ENCODE results near the gene IGSF3. TPM values are rescaled to one million over a fixed set of nuclear protein-coding genes. Genes with fewer than 3 reads are reported as not detected.
"Not testable (repeated sequence)": the region's sequence is repeated elsewhere in the genome, so short reads cannot be mapped to it uniquely, and the experiment has no call there.

IGSF3 gene
- total and polyA plus RNA-seq, 9 donors, result 0.38 to 2.1 (median 1.0) TPM

- H3K4me3 ChIP-seq; H3K9me3 ChIP-seq; H3K4me1 ChIP-seq (ENCODE audit: insufficient read depth); H3K27me3 ChIP-seq; H3K36me3 ChIP-seq; intact Hi-C loops (cut with DNase I); DNase-seq; H3K27ac ChIP-seq: not testable (repeated sequence)
- 66 to 74% (median 70%) methylated on average over 2 of the region's 2 CpGs for WGBS, 3 donors
Measured at GRCh38 chr1:116597388-116597787, 70.1 kb downstream of the IGSF3 start.

- H3K27ac ChIP-seq; H3K4me3 ChIP-seq; H3K9me3 ChIP-seq; intact Hi-C loops (cut with DNase I); DNase-seq; H3K4me1 ChIP-seq (ENCODE audit: insufficient read depth); H3K36me3 ChIP-seq; H3K27me3 ChIP-seq: not testable (repeated sequence)
- WGBS, 3 donors, result 54 to 70% (median 67%) methylated on average over 5 of the region's 5 CpGs
Measured at GRCh38 chr1:116596742-116597307, 70.7 kb downstream of the IGSF3 start.

DNA sequence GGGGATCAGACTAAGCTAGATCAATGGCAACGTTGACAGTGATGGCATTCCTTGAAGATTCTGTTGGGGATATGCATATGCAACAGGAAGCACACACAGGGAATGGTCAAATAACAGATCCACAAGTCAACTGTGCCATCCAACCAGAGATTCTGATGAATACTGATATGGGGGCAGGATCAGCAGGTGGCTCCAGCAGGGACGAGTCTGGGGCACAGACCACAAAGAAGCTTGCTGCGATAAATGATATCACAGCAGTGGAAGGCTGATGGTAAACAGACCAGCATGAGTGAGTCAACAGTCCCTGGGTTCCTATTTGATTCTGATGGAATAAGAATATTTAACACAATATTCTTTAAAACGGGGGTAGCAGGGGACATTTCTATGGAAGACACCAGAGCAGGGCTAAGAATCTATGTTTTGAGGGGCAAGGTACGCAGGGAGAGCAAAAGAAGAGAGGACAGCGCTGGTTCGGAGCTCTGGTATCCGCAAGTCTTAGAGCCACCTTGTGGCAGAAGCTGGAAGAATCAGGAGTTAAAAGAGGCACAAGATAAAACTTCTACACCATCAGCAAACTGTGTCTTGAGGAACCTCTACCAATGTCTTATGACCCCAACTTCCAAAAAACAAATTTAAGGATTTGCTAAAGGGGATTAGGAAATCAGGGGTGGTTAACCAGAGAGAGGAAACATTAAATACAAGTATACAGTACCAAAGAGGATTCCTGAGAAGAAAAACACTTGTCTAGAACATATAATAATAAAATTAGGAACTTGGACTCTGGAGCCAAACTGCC, 71.4 kb downstream of the IGSF3 start:
- H3K27me3 ChIP-seq; H3K36me3 ChIP-seq; intact Hi-C loops (cut with DNase I); H3K9me3 ChIP-seq; H3K27ac ChIP-seq; H3K4me1 ChIP-seq (ENCODE audit: insufficient read depth); H3K4me3 ChIP-seq: not testable (repeated sequence)
- TF ChIP-seq, protein P1, sequence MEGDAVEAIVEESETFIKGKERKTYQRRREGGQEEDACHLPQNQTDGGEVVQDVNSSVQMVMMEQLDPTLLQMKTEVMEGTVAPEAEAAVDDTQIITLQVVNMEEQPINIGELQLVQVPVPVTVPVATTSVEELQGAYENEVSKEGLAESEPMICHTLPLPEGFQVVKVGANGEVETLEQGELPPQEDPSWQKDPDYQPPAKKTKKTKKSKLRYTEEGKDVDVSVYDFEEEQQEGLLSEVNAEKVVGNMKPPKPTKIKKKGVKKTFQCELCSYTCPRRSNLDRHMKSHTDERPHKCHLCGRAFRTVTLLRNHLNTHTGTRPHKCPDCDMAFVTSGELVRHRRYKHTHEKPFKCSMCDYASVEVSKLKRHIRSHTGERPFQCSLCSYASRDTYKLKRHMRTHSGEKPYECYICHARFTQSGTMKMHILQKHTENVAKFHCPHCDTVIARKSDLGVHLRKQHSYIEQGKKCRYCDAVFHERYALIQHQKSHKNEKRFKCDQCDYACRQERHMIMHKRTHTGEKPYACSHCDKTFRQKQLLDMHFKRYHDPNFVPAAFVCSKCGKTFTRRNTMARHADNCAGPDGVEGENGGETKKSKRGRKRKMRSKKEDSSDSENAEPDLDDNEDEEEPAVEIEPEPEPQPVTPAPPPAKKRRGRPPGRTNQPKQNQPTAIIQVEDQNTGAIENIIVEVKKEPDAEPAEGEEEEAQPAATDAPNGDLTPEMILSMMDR (IDR thresholded peaks at IDR 0.05), result peak in 2 of 3 donors; percentile 12 to 13
- 13 to 22% (median 20%) methylated on average over 8 of the region's 8 CpGs for WGBS, 3 donors
- peak in 1 of 5 donors; percentile 36 for DNase-seq

- H3K4me1 ChIP-seq (ENCODE audit: insufficient read depth); H3K27me3 ChIP-seq; intact Hi-C loops (cut with DNase I); DNase-seq; H3K9me3 ChIP-seq; H3K4me3 ChIP-seq; H3K36me3 ChIP-seq; H3K27ac ChIP-seq: not testable (repeated sequence)
- WGBS, 3 donors, result 74 to 80% (median 80%) methylated on average over 4 of the region's 4 CpGs
Measured at GRCh38 chr1:116595065-116595840, 72.3 kb downstream of the IGSF3 start.

DNA sequence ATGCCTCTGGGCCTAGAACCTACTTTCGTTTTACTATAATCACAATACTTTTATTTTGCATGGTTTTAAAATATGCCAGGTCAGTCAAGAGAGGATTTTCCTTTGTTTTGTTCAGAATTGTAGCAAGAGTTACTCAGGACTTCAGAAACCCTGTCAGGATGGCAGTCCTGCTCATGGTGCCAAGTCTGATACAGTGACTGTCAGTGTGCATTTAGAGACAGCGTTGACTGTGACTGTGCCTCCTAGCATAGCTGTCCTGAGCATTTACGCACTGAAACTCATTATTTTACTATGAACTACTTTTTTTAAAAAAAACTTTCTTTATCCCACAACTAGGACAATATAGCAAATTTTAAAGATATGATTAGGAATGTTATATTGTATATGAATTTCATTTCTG, 73.6 kb downstream of the IGSF3 start:
- H3K27me3 ChIP-seq; intact Hi-C loops (cut with DNase I): not testable (repeated sequence)

GRCh38 chr1:116593401-116593800, 74.1 kb downstream of the IGSF3 start:
- intact Hi-C loops (cut with DNase I); H3K4me3 ChIP-seq; H3K9me3 ChIP-seq; DNase-seq; H3K27ac ChIP-seq; H3K4me1 ChIP-seq (ENCODE audit: insufficient read depth); H3K36me3 ChIP-seq; H3K27me3 ChIP-seq: not testable (repeated sequence)
- WGBS, 3 donors, result 89 to 99% (median 91%) methylated on average over 3 to 4 of the region's 5 CpGs

More for the DNA sequence above, 73.6 kb downstream of the IGSF3 start:
- H3K27ac ChIP-seq; H3K36me3 ChIP-seq; H3K4me3 ChIP-seq; H3K9me3 ChIP-seq; H3K4me1 ChIP-seq (ENCODE audit: insufficient read depth); DNase-seq: not testable (repeated sequence)
- WGBS, 3 donors, result 94 to 97% (median 95%) methylated on average over 3 of the region's 3 CpGs

DNA sequence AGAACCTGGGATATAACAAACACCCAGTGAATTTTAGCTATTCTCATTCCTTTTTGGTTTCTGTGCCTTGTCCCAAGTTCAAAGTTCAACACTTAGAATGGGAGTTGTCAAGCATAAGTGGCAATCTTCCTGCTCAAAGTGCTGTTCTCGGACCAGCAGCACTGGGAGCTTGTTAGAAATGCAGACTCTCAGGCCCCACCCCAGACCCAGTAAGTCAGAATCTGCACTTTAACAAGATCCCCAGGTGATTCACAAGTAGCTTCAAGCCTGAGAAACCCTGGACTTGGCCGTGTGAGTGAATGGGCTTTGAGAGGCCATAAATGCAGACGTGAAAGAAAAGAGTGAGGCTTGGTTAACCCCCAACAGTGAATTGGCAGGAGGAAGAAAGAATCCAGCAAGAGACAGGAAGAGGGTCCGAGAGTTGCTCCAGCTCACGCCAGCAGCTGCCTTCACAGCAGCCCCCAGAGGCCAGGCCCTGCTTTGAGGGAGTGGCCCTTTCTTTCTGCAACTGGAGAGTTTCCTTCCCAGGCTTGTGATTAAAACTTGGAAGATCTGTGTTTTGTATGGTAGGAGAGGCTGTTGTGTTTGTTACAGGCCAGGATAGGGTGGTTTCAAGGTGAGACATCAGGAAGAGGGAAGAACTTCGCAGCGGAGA, 75.5 kb downstream of the IGSF3 start:
- H3K4me1 ChIP-seq (ENCODE audit: insufficient read depth); H3K36me3 ChIP-seq; H3K27ac ChIP-seq; intact Hi-C loops (cut with DNase I); H3K27me3 ChIP-seq; H3K9me3 ChIP-seq; DNase-seq; H3K4me3 ChIP-seq: not testable (repeated sequence)
- WGBS, 3 donors, result 79 to 86% (median 80%) methylated on average over 5 to 7 of the region's 7 CpGs

- DNase-seq; H3K4me3 ChIP-seq; H3K27me3 ChIP-seq; H3K36me3 ChIP-seq; H3K27ac ChIP-seq; intact Hi-C loops (cut with DNase I); H3K4me1 ChIP-seq (ENCODE audit: insufficient read depth); H3K9me3 ChIP-seq: not testable (repeated sequence)
- 69 to 87% (median 81%) methylated on average over 2 to 5 of the region's 10 CpGs for WGBS, 3 donors
Measured at GRCh38 chr1:116591006-116591950, 76.3 kb downstream of the IGSF3 start.

DNA sequence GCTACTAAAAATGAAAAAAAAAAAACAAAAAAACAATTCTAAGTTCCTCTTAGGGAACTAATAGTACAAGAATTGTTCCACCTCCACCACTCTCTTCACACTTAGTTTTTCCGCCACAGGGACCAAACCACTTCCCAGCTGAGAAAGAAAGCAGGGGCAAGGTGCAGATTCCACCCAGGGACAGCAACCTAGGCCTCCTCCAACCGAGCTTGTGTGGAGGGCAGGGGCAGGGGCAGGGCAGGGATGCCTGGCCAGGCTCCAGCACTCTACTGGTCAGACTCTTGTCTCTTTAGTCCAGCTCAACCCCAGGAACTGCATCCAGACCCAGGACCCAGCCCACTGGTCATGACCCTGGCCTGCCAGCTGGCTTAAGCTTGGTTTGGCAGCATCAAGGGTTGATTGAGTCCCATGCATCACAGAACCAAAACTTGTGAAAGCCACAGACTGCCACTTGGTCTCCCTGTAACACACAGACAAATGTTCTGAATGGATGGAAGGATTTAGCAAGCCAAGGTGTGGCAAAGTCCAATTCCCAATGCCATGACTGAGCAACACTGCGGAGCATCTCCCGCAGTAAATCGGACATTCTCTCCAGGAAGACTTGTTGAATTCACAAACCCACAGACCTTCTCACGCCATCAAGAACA, 77.1 kb downstream of the IGSF3 start:
- H3K4me1 ChIP-seq (ENCODE audit: insufficient read depth); H3K4me3 ChIP-seq; DNase-seq; H3K36me3 ChIP-seq; H3K9me3 ChIP-seq; H3K27ac ChIP-seq; H3K27me3 ChIP-seq; intact Hi-C loops (cut with DNase I): not testable (repeated sequence)
- WGBS, 3 donors, result 75 to 93% (median 89%) methylated on average over 2 to 6 of the region's 6 CpGs
